ENCODE data around the gene ERCC8. TPM values are rescaled to one million over a fixed set of nuclear protein-coding genes. Genes with fewer than 3 reads are reported as not detected.

ERCC8 gene
- total RNA-seq, 1 donor from 2014 or later = 30.4 TPM

DNA sequence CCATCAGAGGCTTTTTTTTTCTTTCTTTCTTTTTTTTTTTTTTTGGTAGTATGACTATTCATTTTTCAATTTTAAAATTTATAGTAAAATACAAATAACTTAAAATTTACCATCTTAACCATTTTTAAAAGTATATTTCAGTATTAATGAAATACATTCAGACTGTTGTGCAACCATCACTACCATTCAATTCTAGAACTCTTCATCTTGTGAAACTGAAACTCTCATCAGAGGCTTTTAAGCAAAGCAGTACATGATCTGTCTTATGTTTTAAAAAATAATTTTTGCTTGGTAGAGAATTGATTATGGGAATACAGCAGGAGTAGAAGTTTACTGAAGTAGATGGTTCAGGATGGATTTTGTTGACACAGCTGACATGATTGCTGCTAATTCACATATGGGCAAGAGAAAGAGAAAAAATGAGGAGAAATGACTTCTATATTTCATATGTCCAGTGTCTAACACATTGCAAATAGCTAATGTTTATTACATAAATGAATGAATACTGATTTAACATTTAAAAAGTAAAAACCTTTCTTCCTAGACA, 114.2 kb downstream of the ERCC8 start:
- Histone ChIP-seq H3K27me3 (ENCODE audit: control insufficient read depth, insufficient read depth, low read length) (no peaks in the 10 kb centered on the region), H3K36me3 (ENCODE audit: control insufficient read depth, insufficient read depth, low read length) (no peaks in the 10 kb centered on the region), H3K4me3 (ENCODE audit: low read depth, low read length) (no peak overlapping the region)
- DNase-seq (ENCODE audit: low read depth) = no peak
- TF ChIP-seq, protein P1, sequence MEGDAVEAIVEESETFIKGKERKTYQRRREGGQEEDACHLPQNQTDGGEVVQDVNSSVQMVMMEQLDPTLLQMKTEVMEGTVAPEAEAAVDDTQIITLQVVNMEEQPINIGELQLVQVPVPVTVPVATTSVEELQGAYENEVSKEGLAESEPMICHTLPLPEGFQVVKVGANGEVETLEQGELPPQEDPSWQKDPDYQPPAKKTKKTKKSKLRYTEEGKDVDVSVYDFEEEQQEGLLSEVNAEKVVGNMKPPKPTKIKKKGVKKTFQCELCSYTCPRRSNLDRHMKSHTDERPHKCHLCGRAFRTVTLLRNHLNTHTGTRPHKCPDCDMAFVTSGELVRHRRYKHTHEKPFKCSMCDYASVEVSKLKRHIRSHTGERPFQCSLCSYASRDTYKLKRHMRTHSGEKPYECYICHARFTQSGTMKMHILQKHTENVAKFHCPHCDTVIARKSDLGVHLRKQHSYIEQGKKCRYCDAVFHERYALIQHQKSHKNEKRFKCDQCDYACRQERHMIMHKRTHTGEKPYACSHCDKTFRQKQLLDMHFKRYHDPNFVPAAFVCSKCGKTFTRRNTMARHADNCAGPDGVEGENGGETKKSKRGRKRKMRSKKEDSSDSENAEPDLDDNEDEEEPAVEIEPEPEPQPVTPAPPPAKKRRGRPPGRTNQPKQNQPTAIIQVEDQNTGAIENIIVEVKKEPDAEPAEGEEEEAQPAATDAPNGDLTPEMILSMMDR (IDR thresholded peaks at IDR 0.05; ENCODE audit: insufficient read depth, low read length, poor library complexity, severe bottlenecking) = no peak

DNA sequence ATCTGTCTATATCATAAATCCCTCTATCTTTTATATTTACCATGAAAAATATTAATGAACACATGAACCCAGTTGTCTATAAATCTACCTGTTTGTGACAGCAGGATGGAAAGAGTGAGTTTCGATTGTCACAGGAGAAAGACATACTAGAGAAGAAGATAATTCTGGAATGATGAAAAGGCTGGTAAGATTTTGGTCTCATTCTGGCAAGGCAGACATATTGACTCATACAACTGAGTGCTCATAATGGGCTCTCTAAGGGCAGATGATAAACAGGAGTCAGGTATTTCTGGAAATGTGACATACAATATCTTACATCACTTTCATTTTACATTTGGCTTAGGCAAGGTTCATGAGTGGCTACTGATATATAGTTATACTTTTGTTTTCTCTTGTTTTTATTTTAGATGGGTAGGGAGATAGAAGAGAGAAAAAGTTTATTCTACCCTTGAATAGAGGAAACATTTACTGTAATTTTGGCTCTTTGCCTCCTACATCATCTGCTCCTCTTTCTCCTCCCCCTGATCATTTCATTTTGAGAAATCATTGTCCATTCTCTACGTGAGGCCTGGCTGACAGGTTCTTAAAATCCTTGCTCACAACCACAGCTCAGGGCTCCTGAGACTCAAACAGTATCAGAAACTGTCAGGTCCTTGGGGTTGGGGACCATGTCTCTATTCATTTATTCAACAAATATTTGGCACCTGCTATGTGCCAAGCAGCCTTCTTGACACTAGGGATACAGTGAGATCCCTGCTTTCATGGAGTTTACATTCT, 115.2 kb downstream of the ERCC8 start:
- no peaks in the 10 kb centered on the region for H3K27me3 ChIP-seq (ENCODE audit: control insufficient read depth, insufficient read depth, low read length)
- DNase-seq (ENCODE audit: low read depth) = no peak
- TF ChIP-seq, protein P1 (IDR thresholded peaks at IDR 0.05; ENCODE audit: insufficient read depth, low read length, poor library complexity, severe bottlenecking) = no peak
- H3K36me3 ChIP-seq (ENCODE audit: control insufficient read depth, insufficient read depth, low read length) = no peaks in the 10 kb centered on the region
- H3K4me3 ChIP-seq (ENCODE audit: low read depth, low read length) = no peak overlapping the region

DNA sequence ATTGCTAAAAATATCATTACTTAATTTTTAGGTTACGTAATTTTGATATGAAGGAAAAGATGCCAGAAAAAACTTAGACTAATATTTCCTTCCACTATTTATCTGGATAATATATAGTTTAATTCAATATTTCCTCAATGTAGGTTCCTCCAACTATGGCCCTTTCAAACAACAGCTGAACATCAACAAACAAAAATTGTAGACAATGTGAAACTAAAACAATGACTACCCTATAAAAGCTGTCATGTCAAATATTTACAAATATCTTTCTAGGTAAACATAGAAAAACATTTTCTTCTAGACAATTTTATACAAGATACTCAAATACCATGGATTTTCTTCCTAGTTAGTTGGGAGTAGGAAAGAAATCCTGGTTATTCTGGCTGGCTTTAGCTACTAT, 117.7 kb downstream of the ERCC8 start:
- Histone ChIP-seq H3K27me3 (ENCODE audit: control insufficient read depth, insufficient read depth, low read length) (no peaks in the 10 kb centered on the region), H3K4me3 (ENCODE audit: low read depth, low read length) (no peak overlapping the region), H3K36me3 (ENCODE audit: control insufficient read depth, insufficient read depth, low read length) (no peaks in the 10 kb centered on the region)
- no peak for DNase-seq (ENCODE audit: low read depth)
- TF ChIP-seq, protein P1 (IDR thresholded peaks at IDR 0.05; ENCODE audit: insufficient read depth, low read length, poor library complexity, severe bottlenecking) = no peak

DNA sequence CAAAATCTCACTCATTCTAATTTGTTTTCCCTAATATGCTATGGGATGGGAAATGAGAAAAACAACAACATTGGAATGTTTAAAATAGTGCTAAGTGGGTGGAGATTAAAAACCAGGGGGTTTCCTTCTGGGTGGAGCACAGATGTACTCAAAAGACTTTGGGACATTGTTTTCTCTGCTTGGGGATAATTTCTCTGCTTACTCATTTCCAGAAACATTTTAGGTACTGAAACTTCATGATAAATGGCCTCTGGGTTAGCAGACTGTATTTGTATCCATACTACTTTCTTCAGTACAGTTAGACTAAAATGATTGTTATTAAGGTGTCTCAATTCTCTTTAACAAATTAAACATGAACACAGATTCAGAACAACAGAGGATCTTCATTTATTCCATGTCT, 118.2 kb downstream of the ERCC8 start:
- TF ChIP-seq, protein P1 (IDR thresholded peaks at IDR 0.05; ENCODE audit: insufficient read depth, low read length, poor library complexity, severe bottlenecking) = no peak
- no peak overlapping the region for H3K4me3 ChIP-seq (ENCODE audit: low read depth, low read length)
- DNase-seq (ENCODE audit: low read depth) = no peak
- no peaks in the 10 kb centered on the region for H3K36me3 ChIP-seq (ENCODE audit: control insufficient read depth, insufficient read depth, low read length)
- no peaks in the 10 kb centered on the region for H3K27me3 ChIP-seq (ENCODE audit: control insufficient read depth, insufficient read depth, low read length)

Other genes with a start within 250 kb of the ERCC8 start
- 10.6 TPM in 2 replicates for gene DEPDC1B, start 244.9 kb downstream of the ERCC8 start, total RNA-seq
- 31.6 and 35.3 TPM in 2 replicates for gene ELOVL7, start 100.8 kb downstream of the ERCC8 start, total RNA-seq
- 41.3 and 49.0 TPM in 2 replicates for gene NDUFAF2, start 135 bp upstream of the ERCC8 start, total RNA-seq
- 69.9 and 76.9 TPM in 2 replicates for gene SMIM15, start 217.4 kb upstream of the ERCC8 start, total RNA-seq

All from kidney epithelial cell (primary cell).